Activated naive CD4-positive, alpha-beta T cell (primary cell): Measurements from ENCODE around the gene AVPI1.
"Not testable (repeated sequence)": the region's sequence is repeated elsewhere in the genome, so short reads cannot be mapped to it uniquely, and the experiment has no call there.

Experiments used
- DNase-seq, 4 experiments: peaks; one replicate each; lab custom pipeline; 2025; lab: John Stamatoyannopoulos, UW

Gene AVPI1

DNA sequence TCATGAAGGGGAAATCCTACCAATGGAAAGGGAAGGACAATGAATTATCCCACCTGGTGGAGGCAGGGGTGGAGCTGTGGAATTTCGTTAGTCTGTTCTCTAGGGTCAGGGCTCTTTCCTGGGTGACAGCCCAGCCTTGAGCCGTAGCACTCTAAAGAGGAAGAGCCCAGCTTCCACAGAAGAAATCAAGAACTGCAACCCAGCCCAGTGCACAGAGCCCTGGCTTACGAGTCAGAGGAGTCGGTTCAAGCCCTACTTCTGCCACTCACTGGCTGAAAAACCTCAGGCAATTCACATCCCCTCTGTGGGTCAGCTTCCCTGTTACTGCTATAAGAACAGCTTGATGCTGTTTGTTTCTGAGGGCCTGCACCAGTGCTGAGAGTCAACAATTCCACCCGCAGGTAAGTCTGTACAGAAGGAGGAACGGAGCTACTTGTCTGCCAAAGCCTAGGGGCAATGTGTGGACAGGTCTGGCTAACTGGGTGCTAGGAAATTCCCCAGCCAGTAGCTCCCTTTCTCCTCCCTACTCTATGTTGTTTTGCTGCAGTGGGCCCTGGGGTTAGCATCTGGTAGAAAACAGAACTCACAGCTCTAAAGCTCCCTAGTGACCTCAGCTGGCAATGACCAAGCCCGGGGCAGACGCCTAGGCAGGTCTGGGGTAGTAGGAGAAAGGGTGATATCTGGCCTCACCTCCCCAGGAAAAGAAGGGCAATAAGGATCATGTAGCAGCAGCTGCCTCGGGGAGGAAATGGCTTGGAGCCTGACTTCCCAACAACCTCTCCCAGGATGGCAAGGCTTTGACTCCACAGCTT lies 3.3 kb downstream of the AVPI1 start:
- DNase-seq = no peak

GRCh38 chr10:97682042-97682441 lies 5.0 kb downstream of the AVPI1 start:
- no peak for DNase-seq

DNA sequence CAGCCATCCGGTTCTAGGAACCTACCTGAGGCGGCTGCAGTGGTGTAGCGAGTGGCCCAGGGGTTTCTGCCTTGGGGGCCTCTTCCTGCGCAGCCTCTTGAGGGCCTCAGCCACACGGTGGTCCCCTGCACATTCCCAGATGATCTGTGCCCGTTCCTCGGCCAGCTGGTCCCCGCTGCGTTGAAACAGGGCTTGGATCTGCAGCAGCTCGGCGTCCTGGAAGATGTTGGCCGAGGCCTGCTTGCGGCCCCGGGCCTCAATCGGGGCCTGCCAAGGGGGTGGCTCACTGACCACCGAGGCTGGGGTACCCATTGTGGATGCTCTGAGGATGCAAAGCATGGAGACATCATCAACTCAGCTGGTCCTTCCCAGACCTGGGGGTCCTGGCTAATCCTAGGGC lies 7.4 kb downstream of the AVPI1 start:
- DNase-seq = no peak

DNA sequence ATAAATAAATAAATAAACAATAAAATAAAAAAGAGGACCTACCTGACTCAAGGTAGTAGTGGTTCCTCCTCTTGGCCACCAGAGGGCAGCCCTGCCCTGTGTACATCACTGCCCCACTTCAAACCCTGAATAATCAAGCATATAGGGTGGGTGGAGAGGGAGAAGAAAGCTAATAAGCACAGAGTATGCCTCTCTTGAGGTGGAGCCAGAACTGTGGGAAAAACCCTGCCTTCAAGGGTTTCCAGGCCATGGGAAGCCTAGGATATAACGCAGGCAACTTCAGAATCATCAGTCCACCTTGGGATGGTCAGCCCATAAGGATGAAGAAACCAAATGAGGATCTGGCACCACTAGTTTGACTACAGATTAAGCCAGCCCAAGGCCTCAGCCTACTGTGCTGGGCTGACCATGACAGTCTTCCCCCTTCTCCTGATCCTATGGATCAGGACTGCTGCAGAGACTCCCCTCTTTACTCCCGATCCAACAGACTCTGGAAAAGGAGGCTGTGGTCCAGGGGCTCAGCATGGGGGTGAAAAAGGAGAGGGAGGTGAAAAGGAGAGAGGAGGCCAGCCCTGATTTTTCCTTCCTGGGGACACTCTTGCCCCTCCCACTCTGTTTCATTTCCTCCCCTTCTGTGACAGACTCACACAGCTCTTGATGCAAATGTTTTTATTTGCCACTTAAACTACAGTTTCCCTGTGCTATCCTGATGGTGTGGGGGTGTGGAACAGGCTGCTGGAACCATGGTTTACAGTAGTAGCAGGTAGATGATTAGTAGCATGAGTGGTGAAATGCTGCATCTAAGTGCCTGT lies 10.1 kb downstream of the AVPI1 start:
- peak in 3 of 4 experiments; percentile 11 to 42 (median 32) for DNase-seq

GRCh38 chr10:97675222-97675621 lies 11.8 kb downstream of the AVPI1 start:
- DNase-seq = no peak

DNA sequence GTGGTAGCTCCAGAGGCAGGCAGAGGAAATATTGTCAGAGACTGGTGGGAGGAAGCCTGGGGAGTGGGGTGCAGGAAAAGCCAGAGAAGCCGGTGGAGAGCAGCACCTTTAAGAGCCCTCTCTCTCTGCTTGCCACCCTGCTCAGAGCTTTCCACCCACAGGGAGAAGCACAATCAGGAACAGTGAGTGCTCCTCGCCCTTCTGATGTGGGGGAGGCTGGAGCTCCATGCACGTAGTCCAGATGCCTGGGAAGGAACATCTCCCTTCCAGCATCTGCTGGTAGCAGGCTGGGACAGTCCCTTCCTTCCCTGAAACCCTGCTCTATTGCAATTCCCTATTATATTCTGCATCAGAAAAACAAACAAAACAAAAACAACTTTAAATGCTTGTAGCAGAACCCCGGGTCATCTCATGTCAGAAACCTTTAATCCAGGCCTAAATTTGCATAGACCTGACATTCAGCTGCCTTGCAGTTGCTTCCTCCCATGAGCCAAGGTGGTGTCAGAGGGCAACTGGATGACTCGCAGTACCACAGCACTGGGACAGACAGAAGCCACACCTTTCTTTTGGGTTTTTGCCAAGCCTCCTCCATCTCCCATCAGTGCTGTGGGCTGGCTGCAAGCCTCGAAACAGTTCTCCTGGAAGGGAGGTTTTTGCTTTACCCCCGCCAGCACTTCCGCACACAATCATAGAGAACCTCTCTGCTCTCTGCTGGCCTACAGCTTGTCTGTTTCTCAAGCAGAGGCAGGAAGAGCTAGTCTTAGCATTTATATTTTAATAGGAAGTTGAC lies 13.1 kb downstream of the AVPI1 start:
- no peak for DNase-seq

- no peak for DNase-seq
Observed at GRCh38 chr10:97669571-97669970, 17.5 kb downstream of the AVPI1 start.

GRCh38 chr10:97667463-97667862 lies 19.6 kb downstream of the AVPI1 start:
- DNase-seq = no peak

DNA sequence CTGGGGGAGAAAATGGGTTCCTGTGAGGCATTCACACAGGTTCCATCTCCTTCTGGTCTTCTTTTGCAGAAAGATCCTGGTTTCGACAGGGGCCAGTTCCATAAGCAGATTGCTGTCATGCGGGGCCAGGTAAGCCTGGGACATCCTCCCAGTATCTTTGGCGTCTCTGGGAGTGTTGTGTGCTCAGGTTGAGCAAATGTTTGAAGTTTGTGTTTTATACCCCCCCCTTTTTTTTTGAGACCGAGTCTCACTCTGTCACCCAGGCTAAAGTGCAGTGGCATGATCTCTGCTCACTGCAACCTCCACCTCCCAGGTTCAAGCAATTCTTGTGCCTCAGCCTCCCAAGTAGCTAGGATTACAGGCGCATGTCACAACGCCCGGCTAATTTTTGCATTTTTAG lies 20.0 kb downstream of the AVPI1 start:
- no peak for DNase-seq

- no peak for DNase-seq
Observed at GRCh38 chr10:97664282-97664850, 22.7 kb downstream of the AVPI1 start.

- no peak for DNase-seq
Observed at GRCh38 chr10:97659589-97659988, 27.5 kb downstream of the AVPI1 start.

DNA sequence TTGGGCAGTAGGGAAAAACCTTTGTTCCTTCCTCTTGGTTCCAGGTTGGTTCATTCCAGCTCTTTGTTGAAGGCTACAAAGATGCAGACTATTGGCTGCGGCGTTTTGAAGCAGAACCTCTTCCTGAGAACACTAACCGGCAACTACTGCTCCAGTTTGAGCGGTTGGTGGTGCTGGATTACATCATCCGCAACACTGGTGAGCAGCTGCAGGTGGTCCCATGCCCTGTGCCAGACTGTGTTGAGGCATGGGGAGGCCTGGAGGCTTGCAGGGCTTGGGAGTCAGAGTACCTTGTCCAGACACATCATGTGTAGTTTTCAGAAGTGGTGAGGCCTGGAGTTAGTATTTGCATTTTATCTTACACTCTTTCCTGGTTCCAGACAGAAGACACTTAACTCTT lies 30.3 kb downstream of the AVPI1 start:
- DNase-seq = no peak

DNA sequence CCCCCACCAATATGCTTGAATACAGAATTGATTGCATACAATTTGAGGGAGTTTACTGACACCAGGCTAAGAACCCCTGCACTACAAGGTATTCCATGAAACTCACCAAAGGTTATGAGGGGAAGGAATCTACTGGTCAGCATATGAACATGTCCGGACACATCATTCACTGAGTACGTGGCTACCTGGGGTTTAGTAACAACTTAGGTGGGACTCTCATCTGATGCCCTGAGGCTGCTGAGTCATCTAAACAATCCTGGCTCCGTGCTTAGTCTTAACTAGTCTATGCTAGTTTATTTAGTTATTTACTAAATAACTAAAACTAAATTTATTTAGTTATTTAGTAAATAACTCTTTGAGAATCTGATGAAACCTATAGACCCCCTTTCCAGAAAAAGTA lies 35.3 kb downstream of the AVPI1 start:
- no peak for DNase-seq

DNA sequence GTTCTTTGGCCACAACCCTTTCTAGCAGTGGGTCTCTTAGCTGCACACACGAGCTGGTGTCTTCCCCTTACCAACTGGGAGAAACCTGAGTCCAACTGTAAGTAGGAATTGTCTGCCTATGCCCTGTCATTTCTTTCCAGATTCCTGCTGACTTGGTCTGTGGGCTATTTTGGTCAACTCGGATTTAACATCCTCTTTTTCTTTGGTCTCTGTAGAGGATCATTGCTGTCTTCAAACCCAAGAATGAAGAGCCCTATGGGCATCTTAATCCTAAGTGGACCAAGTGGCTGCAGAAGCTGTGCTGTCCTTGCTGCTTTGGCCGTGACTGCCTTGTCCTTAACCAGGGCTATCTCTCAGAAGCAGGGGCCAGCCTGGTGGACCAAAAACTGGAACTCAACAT lies 36.3 kb downstream of the AVPI1 start:
- no peak for DNase-seq

- DNase-seq = not testable (repeated sequence)
Observed at GRCh38 chr10:97649405-97649750, 37.7 kb downstream of the AVPI1 start.

GRCh38 chr10:97648562-97649404 lies 38.3 kb downstream of the AVPI1 start:
- no peak for DNase-seq

GRCh38 chr10:97647556-97647955 lies 39.5 kb downstream of the AVPI1 start:
- no peak for DNase-seq

DNA sequence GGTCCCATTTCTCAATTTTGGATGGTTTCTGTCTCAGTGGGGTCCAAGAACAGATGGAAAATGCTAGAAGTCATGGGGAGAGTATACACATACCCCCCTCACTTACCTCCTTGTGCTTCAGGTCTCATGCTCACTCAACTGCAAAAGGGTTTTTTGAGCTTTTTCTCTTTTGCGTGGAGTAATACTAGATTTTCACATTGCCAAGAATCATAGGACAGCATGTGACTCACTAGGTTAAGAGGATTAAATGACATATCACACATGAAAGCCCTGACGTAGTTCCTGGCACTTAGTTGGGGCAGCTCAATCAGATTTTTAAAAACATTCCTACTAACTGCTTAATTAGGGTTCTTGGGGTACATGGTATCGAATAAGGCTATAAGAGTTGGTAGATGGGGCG lies 42.1 kb downstream of the AVPI1 start:
- DNase-seq = no peak

DNA sequence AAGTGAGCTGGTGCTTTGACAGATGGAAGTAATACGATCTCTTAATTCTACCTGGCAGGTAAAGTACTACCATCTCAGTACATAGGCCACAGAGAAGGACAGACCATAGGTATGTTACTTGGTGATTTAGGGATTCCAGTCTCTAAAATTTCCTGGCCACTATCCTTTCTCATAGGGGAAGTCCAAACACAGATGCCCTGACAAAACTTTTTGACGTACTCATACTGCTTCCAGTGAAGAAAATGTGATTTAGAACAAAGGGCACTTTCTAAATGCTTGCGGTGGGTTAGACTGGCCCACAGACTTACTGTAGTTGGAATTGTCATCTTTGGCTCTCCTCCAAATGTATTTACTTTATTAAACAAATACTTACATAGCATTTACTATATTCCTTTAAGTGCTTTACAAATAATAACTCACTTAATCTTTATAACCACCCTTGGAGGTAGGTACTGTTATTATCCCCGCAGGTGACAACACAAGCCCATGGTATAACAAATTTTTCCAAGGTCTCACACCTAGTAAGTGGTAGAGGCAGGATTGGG lies 43.5 kb downstream of the AVPI1 start:
- DNase-seq = no peak

- not testable (repeated sequence) for DNase-seq
Observed at GRCh38 chr10:97642471-97643159, 44.4 kb downstream of the AVPI1 start.
